Mesenchymal stem cell (in vitro differentiated cells and primary cell): ENCODE results near the gene MYCBP.
A peak's percentile ranks its signal among the peaks of the same experiment; 100 is the strongest.
"Not testable (repeated sequence)": the region's sequence is repeated elsewhere in the genome, so short reads cannot be mapped to it uniquely, and the experiment has no call there.

ENCODE experiments used
- DNase-seq: peaks from one replicate; pipeline ENCODE4 v3.0.0-alpha.2; 2013
- H2AFZ ChIP-seq: one replicate; pipeline ENCODE4 v1.6.1; 2013; ENCODE audit warnings: low read depth, mild to moderate bottlenecking, control low read depth, inconsistent platforms, low read length, moderate library complexity
- H2AK5ac ChIP-seq: 2 replicates; pipeline ENCODE4 v1.6.1; 2013; ENCODE audit warnings: low read length, moderate library complexity, mild to moderate bottlenecking, inconsistent platforms; ENCODE audit not compliant: severe bottlenecking
- H2BK120ac ChIP-seq: one replicate; pipeline ENCODE4 v1.6.1; 2013; ENCODE audit warnings: low read depth, mild to moderate bottlenecking, inconsistent platforms, low read length, moderate library complexity
- H2BK12ac ChIP-seq, 2 experiments: one replicate each; pipeline ENCODE4 v1.6.1; 2013; ENCODE audit warnings: inconsistent platforms in 2 of 2, low read length in 2 of 2, mild to moderate bottlenecking in 2 of 2, moderate library complexity in 2 of 2, control low read depth in 1 of 2
- H2BK15ac ChIP-seq: one replicate; pipeline ENCODE4 v1.6.1; 2013; ENCODE audit warnings: mild to moderate bottlenecking, low read depth, inconsistent platforms; ENCODE audit not compliant: poor library complexity, severe bottlenecking
- H2BK5ac ChIP-seq: 2 replicates; pipeline ENCODE4 v1.6.1; 2013; ENCODE audit warnings: low read depth, mild to moderate bottlenecking, low read length, control low read depth, inconsistent platforms; ENCODE audit not compliant: poor library complexity, severe bottlenecking
- H3K14ac ChIP-seq, 2 experiments: one replicate each; pipeline ENCODE4 v1.6.1; 2013; ENCODE audit warnings: inconsistent platforms in 2 of 2, low read length in 2 of 2, control low read depth in 1 of 2, mild to moderate bottlenecking in 1 of 2, moderate library complexity in 1 of 2
- H3K18ac ChIP-seq, 2 experiments: one replicate each; pipeline ENCODE4 v1.6.1; 2013; ENCODE audit warnings: inconsistent platforms in 2 of 2, low read length in 2 of 2, control low read depth in 1 of 2, low read depth in 1 of 2, mild to moderate bottlenecking in 1 of 2
- H3K23ac ChIP-seq, 2 experiments: one replicate each; pipeline ENCODE4 v1.6.1; 2013; ENCODE audit warnings: inconsistent platforms in 2 of 2, low read length in 2 of 2, mild to moderate bottlenecking in 2 of 2, moderate library complexity in 2 of 2, control low read depth in 1 of 2
- H3K27ac ChIP-seq: 2 replicates; pipeline ENCODE4 v1.5.1; 2013; ENCODE audit warnings: mild to moderate bottlenecking, moderate library complexity, low read length, control low read depth, inconsistent platforms; ENCODE audit not compliant: poor library complexity, severe bottlenecking
- H3K27me3 ChIP-seq, 2 experiments: 2 replicates each; pipeline versions ENCODE4 v1.6.1 to v1.7.0; 2013; ENCODE audit warnings: low read length in 2 of 2, mild to moderate bottlenecking in 2 of 2, moderate library complexity in 2 of 2, control low read depth in 1 of 2, inconsistent platforms in 1 of 2; ENCODE audit not compliant: control insufficient read depth in 1 of 2, insufficient read depth in 1 of 2
- H3K36me3 ChIP-seq, 2 experiments: 2 replicates each; pipeline versions ENCODE4 v1.6.1 to v1.7.0; 2013; ENCODE audit warnings: low read length in 2 of 2, control low read depth in 1 of 2, inconsistent platforms in 1 of 2, low read depth in 1 of 2, mild to moderate bottlenecking in 1 of 2; ENCODE audit not compliant: insufficient read depth in 2 of 2, control insufficient read depth in 1 of 2
- H3K4ac ChIP-seq, 2 experiments: one replicate each; pipeline ENCODE4 v1.6.1; 2013; ENCODE audit warnings: inconsistent platforms in 2 of 2, low read length in 2 of 2, mild to moderate bottlenecking in 2 of 2, moderate library complexity in 2 of 2, control low read depth in 1 of 2, low read depth in 1 of 2
- H3K4me1 ChIP-seq: 2 replicates; pipeline ENCODE4 v1.6.1; 2013; ENCODE audit warnings: low read depth, low read length, control low read depth; ENCODE audit not compliant: control insufficient read depth, insufficient read depth
- H3K4me2 ChIP-seq: 2 replicates; pipeline ENCODE4 v1.6.1; 2013; ENCODE audit warnings: low read length, mild to moderate bottlenecking, inconsistent platforms; ENCODE audit not compliant: poor library complexity, severe bottlenecking
- H3K4me3 ChIP-seq, 2 experiments: 2 replicates each; pipeline versions ENCODE4 v1.5.1 to v1.7.0; 2013; ENCODE audit warnings: low read length in 2 of 2, mild to moderate bottlenecking in 2 of 2, control low read depth in 1 of 2, low read depth in 1 of 2; ENCODE audit not compliant: insufficient read depth in 1 of 2
- H3K79me1 ChIP-seq: replicated peaks from 2 replicates; pipeline ENCODE4 v1.6.1; 2013; ENCODE audit warnings: mild to moderate bottlenecking, control low read depth, low read length, inconsistent platforms; ENCODE audit not compliant: poor library complexity, severe bottlenecking
- H3K9ac ChIP-seq: 2 replicates; pipeline ENCODE4 v1.7.0; 2013; ENCODE audit warnings: mild to moderate bottlenecking, low read length, moderate library complexity
- H3K9me3 ChIP-seq: 2 replicates; pipeline ENCODE4 v1.7.0; 2013; ENCODE audit warnings: mild to moderate bottlenecking, low read length; ENCODE audit not compliant: control insufficient read depth
- H4K8ac ChIP-seq: one replicate; pipeline ENCODE4 v1.6.1; 2013; ENCODE audit warnings: inconsistent platforms, mild to moderate bottlenecking, low read length, moderate library complexity
- H4K91ac ChIP-seq: one replicate; pipeline ENCODE4 v1.6.1; 2013; ENCODE audit warnings: mild to moderate bottlenecking, low read length, inconsistent platforms
- WGBS: methylation state at CpG from one replicate; pipeline ENCODE4 v1.1.7; 2013; ENCODE audit warnings: mixed read lengths; 5-methylcytosine and 5-hydroxymethylcytosine counted together

The MYCBP gene

DNA sequence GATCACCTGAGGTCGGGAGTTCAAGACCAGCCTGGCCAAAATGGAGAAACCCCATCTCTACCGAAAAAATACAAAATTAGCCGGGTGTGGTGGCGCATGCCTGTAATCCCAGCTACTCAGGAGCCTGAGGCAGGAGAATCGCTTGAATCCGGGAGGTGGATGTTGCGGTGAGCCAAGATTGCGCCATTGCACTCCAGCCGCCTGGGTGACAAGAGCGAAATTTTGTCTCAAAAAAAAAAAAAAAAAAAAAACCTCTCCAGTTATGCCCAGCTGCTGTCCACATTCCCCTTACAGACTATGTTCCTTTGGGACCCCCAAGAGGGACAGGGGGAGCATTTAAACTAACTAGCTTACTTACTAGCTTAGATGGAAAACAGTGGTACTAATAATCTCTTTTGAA is 36.8 kb downstream of the MYCBP start:
- H2BK12ac ChIP-seq, H3K27ac ChIP-seq, DNase-seq, H3K4me2 ChIP-seq, H3K4me3 ChIP-seq, H3K14ac ChIP-seq, H3K4ac ChIP-seq, H3K4me1 ChIP-seq, H4K8ac ChIP-seq, H2BK120ac ChIP-seq, H2BK15ac ChIP-seq, H3K23ac ChIP-seq, H3K18ac ChIP-seq, H4K91ac ChIP-seq, H3K9ac ChIP-seq, H2AK5ac ChIP-seq, H3K9me3 ChIP-seq, H2AFZ ChIP-seq, H2BK5ac ChIP-seq: not testable (repeated sequence)
- Histone ChIP-seq H3K27me3 (peaks cover 8 to 11% of the 10 kb centered on the region in 2 experiments), H3K36me3 (peaks cover 14 to 44% of the 10 kb centered on the region in 2 experiments), H3K79me1 (peaks cover 10% of the 10 kb centered on the region)
- 93% methylated on average over 9 of the region's 10 CpGs for WGBS

DNA sequence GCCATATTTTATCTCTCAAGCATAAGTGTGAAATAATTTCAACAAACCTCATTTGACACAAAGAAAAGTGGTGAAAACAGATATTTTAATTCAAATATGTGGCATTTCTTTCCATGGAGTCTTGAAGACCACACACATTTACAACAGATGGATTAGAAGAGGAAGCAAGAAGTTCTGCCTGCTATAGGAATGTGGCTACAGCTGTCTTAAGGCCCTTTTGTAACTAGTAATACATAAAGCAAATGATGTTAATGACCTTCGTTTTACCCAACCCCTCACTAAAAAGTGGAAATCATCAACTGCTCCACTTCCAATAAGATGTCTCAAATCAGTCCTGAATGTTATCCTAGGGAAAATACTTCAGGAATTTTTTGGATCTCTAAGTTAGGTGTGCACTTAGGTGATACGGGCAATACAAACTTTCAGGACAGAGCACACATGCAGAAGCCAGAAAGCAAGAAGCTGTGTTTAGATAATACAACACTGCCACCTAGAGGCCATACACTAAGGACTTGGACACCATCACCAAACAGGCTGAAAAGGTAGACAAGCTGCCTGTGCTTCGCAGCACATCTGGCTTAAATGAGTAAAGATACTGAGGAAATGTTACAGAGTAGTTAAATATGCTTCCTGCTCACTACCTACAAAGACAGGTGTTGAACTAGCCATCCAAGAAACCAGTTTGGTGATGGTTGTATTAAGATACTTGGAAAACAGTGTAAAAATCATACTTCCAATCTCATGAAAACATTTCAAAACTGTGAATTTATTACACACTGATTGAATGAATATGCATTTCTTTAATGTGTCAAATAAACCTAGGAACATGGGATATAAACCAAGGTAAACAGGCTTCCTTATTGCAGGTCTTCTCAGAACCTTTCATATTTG is 38.0 kb downstream of the MYCBP start:
- H3K27ac ChIP-seq: no peak overlapping the region
- H2BK5ac ChIP-seq: no peak overlapping the region
- no peak overlapping the region for H4K8ac ChIP-seq
- H3K4me3 ChIP-seq: no peak overlapping the region
- H2BK120ac ChIP-seq: no peak overlapping the region
- no peak overlapping the region for H2BK12ac ChIP-seq
- peaks cover 7% of the 10 kb centered on the region for H3K79me1 ChIP-seq
- H4K91ac ChIP-seq: no peak overlapping the region
- H3K23ac ChIP-seq: no peak overlapping the region
- no peak overlapping the region for H3K9ac ChIP-seq
- H2BK15ac ChIP-seq: no peak overlapping the region
- H3K36me3 ChIP-seq: peaks cover 10 to 32% of the 10 kb centered on the region in 2 experiments
- peaks cover 2% of the 10 kb centered on the region for H3K4me1 ChIP-seq
- peaks cover 16 to 19% of the 10 kb centered on the region in 2 experiments for H3K27me3 ChIP-seq
- H3K4me2 ChIP-seq: no peak overlapping the region
- no peak overlapping the region for H2AFZ ChIP-seq
- no peaks in the 10 kb centered on the region for H3K9me3 ChIP-seq
- H3K18ac ChIP-seq: no peak overlapping the region
- no peak overlapping the region for H2AK5ac ChIP-seq
- H3K14ac ChIP-seq: no peak overlapping the region
- DNase-seq: peak; percentile 84
- H3K4ac ChIP-seq: no peak overlapping the region
- 77% methylated on average over 2 of the region's 3 CpGs for WGBS

DNA sequence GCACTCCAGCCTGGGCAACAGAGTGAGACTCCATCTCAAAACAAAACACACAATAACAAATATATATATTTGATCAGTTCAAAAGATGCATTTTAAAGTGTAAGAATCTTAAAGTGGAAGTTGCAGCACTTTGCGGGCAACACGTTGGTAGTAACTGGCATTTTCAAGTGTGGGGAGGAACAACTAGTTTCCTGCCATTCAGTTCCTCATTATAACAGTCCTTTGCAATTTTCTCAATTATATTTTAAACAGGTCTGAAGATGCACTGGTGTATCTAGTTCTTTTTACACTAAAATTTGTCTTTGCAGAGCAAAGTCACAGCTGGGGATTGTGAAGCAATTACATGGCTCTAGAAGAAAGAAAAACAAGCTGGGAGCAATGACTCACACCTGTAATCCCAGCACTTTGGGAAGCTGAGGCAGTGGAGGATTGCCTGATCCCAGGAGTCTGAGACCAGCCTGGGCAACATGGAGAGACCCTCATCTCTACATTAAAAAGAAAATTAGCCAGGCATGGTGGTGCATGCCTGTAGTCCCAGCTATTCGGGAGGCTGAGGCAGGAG is 38.8 kb downstream of the MYCBP start:
- peaks cover 8 to 25% of the 10 kb centered on the region in 2 experiments for H3K36me3 ChIP-seq
- no peak overlapping the region for H2AK5ac ChIP-seq
- H3K4me3 ChIP-seq: no peak overlapping the region
- no peak for DNase-seq
- no peak overlapping the region for H3K14ac ChIP-seq
- H3K4ac ChIP-seq: no peak overlapping the region
- no peak overlapping the region for H4K91ac ChIP-seq
- no peak overlapping the region for H2AFZ ChIP-seq
- H3K9ac ChIP-seq: no peak overlapping the region
- H3K27me3 ChIP-seq: peaks cover 22 to 27% of the 10 kb centered on the region in 2 experiments
- H3K79me1 ChIP-seq: peaks cover 5% of the 10 kb centered on the region
- peaks cover 2% of the 10 kb centered on the region for H3K4me1 ChIP-seq
- no peaks in the 10 kb centered on the region for H3K9me3 ChIP-seq
- H2BK5ac ChIP-seq: no peak overlapping the region
- H3K18ac ChIP-seq: no peak overlapping the region
- 89% methylated on average over 3 of the region's 3 CpGs for WGBS
- no peak overlapping the region for H3K4me2 ChIP-seq
- no peak overlapping the region for H2BK120ac ChIP-seq
- H3K23ac ChIP-seq: no peak overlapping the region
- H3K27ac ChIP-seq: no peak overlapping the region
- H2BK12ac ChIP-seq: no peak overlapping the region
- no peak overlapping the region for H4K8ac ChIP-seq
- no peak overlapping the region for H2BK15ac ChIP-seq

DNA sequence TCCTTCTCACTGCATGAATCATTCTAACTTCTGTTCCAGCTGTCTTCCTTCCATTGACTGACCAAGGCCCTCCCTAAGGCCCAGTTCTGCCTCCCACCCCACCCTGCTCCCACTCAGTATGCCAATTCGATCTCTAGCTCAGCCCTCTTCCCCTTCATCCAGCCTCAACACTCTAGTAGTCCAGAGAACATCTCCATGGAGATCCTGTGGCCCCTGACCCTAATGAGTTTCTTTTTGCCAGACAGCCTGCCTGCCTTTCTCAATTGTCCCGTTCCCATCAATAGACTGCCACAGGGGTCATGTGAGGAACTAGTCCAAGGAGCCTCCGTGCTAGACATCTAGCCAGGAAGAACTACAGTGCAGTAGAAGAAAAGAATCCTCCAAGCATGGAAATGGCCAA is 40.0 kb downstream of the MYCBP start:
- no peak overlapping the region for H2AK5ac ChIP-seq
- no peak overlapping the region for H3K4me2 ChIP-seq
- peaks cover 2% of the 10 kb centered on the region for H3K4me1 ChIP-seq
- H4K8ac ChIP-seq: no peak overlapping the region
- no peaks in the 10 kb centered on the region for H3K9me3 ChIP-seq
- no peak overlapping the region for H3K18ac ChIP-seq
- no peak overlapping the region for H2BK12ac ChIP-seq
- no peak for DNase-seq
- no peak overlapping the region for H3K4ac ChIP-seq
- 51% methylated on average over 2 of the region's 3 CpGs for WGBS
- peaks cover 25 to 32% of the 10 kb centered on the region in 2 experiments for H3K27me3 ChIP-seq
- H2BK120ac ChIP-seq: no peak overlapping the region
- no peak overlapping the region for H3K4me3 ChIP-seq
- H4K91ac ChIP-seq: no peak overlapping the region
- no peak overlapping the region for H3K23ac ChIP-seq
- H3K9ac ChIP-seq: no peak overlapping the region
- H3K36me3 ChIP-seq: peaks cover 4 to 13% of the 10 kb centered on the region in 2 experiments
- no peak overlapping the region for H2BK5ac ChIP-seq
- no peak overlapping the region for H3K27ac ChIP-seq
- no peak overlapping the region for H2BK15ac ChIP-seq
- no peak overlapping the region for H2AFZ ChIP-seq
- H3K79me1 ChIP-seq: peaks cover 1% of the 10 kb centered on the region
- H3K14ac ChIP-seq: no peak overlapping the region
